ENCODE measurements around the gene CHD2.

Gene CHD2

DNA sequence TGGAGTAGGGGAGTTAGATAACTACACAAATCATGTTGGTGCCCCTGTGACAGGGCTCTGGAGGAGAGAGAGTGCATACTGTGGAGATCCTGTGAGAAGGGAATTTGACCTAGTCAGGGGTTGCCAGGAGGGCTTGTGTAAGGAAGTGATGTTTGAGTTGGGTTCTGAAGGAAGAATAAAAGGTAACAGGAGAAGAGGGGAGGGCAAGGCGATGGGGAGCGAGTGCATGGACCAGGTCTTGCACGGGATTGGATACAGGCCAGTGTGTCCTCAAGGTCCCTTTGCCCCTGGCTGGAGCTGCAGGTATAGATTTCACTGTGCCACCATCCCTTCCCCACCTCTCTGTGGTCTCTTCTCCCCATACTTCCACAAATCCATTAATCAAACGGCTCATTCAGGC, 105.0 kb downstream of the CHD2 start:
- WGBS, 2 experiments = 88 to 89% methylated on average over 4 of the region's 4 CpGs
- Histone ChIP-seq H3K27ac (ENCODE audit: insufficient read depth, low read depth, low read length, poor library complexity, severe bottlenecking) (no peak overlapping the region), H3K4me1 (ENCODE audit: control insufficient read depth, insufficient read depth, low read length) (no peaks in the 10 kb centered on the region), H3K36me3 (ENCODE audit: control insufficient read depth, insufficient read depth, low read length) (peaks cover 71% of the 10 kb centered on the region), H3K9me3 (ENCODE audit: control insufficient read depth, low read length) (no peaks in the 10 kb centered on the region), H3K27me3 (ENCODE audit: control insufficient read depth, insufficient read depth, low read length, poor library complexity, severe bottlenecking) (no peaks in the 10 kb centered on the region), H3K4me3 (ENCODE audit: insufficient read depth, low read depth, low read length) (no peak overlapping the region)

DNA sequence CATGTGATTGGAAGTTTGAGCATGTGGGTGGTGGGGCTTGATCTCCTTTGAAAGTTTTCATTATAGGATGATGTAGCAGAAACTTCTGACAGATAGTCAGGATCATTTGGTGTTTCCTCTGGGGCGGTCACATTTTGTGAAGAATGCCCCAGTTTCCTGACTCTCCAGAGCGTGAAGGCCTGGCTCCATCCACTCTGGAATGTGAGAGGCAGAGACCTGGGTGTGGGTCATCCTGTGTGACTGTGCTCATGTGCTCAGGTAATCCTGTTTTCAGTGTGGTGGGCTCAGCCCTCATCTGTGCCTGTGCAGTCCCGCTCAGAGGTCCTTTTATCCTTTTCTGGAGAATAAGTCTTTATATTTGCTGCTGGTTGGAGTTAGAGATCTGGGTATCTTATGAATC, 107.9 kb downstream of the CHD2 start:
- Histone ChIP-seq H3K36me3 (ENCODE audit: control insufficient read depth, insufficient read depth, low read length) (peaks cover 70% of the 10 kb centered on the region), H3K27me3 (ENCODE audit: control insufficient read depth, insufficient read depth, low read length, poor library complexity, severe bottlenecking) (no peaks in the 10 kb centered on the region), H3K4me1 (ENCODE audit: control insufficient read depth, insufficient read depth, low read length) (no peaks in the 10 kb centered on the region), H3K9me3 (ENCODE audit: control insufficient read depth, low read length) (no peaks in the 10 kb centered on the region), H3K27ac (ENCODE audit: insufficient read depth, low read depth, low read length, poor library complexity, severe bottlenecking) (no peak overlapping the region), H3K4me3 (ENCODE audit: insufficient read depth, low read depth, low read length) (no peak overlapping the region)
- 93 to 97% methylated on average over 3 of the region's 3 CpGs for WGBS, 2 experiments

DNA sequence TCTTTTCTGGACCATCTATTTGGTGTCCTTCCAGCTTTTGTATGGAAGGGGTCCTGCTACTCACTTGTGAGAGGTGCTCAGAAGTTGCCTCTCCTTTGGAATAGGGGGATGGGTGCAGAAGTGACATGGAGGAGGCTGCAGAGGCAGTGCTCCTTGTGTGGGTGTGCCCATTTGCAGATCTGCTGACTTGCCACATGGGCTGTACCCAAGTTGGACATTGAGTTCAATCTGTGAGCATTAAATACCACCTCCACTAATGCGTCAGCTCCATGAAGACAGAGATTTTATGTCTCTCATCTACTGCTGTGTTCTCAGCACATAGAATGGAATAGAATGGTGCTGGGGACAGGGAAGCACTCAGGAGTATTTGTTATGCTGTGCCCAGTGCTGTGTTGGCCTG, 112.7 kb downstream of the CHD2 start:
- WGBS, 2 experiments = 88 to 100% methylated on average over 1 of the region's 1 CpG
- no peaks in the 10 kb centered on the region for H3K4me1 ChIP-seq (ENCODE audit: control insufficient read depth, insufficient read depth, low read length)
- H3K9me3 ChIP-seq (ENCODE audit: control insufficient read depth, low read length) = no peaks in the 10 kb centered on the region
- peaks cover 81% of the 10 kb centered on the region for H3K36me3 ChIP-seq (ENCODE audit: control insufficient read depth, insufficient read depth, low read length)
- no peak overlapping the region for H3K4me3 ChIP-seq (ENCODE audit: insufficient read depth, low read depth, low read length)
- H3K27ac ChIP-seq (ENCODE audit: insufficient read depth, low read depth, low read length, poor library complexity, severe bottlenecking) = no peak overlapping the region
- no peaks in the 10 kb centered on the region for H3K27me3 ChIP-seq (ENCODE audit: control insufficient read depth, insufficient read depth, low read length, poor library complexity, severe bottlenecking)

GRCh38 chr15:93017526-93017925, 117.4 kb downstream of the CHD2 start:
- WGBS, 2 experiments = 95 to 98% methylated on average over 5 of the region's 6 CpGs
- H3K9me3 ChIP-seq (ENCODE audit: control insufficient read depth, low read length) = no peaks in the 10 kb centered on the region
- H3K27me3 ChIP-seq (ENCODE audit: control insufficient read depth, insufficient read depth, low read length, poor library complexity, severe bottlenecking) = no peaks in the 10 kb centered on the region
- no peak overlapping the region for H3K4me3 ChIP-seq (ENCODE audit: insufficient read depth, low read depth, low read length)
- H3K36me3 ChIP-seq (ENCODE audit: control insufficient read depth, insufficient read depth, low read length) = peaks cover 81% of the 10 kb centered on the region
- H3K4me1 ChIP-seq (ENCODE audit: control insufficient read depth, insufficient read depth, low read length) = no peaks in the 10 kb centered on the region
- no peak overlapping the region for H3K27ac ChIP-seq (ENCODE audit: insufficient read depth, low read depth, low read length, poor library complexity, severe bottlenecking)

GRCh38 chr15:93018574-93018973, 118.5 kb downstream of the CHD2 start:
- H3K4me3 ChIP-seq (ENCODE audit: insufficient read depth, low read depth, low read length) = no peak overlapping the region
- H3K36me3 ChIP-seq (ENCODE audit: control insufficient read depth, insufficient read depth, low read length) = peaks cover 76% of the 10 kb centered on the region

DNA sequence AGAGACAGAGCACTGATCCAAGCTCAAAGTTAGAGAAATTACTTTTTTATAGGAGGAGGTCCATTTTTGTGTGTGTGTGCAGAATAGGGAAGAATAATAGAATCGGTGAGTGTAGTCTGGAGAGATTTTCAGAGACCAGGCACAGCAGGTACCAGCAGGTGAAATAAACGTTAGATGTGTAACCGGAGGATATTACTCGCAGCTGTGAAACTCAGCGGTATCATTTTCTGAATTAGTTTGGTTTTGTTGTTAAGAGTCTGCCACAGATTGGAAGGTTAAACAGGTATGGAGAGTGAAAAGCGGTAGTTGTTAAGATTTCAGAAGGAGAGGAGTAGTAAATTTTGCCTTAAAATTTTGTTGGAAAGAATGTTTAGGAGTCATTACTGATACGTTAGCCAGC, 119.0 kb downstream of the CHD2 start:
- Histone ChIP-seq H3K9me3 (ENCODE audit: control insufficient read depth, low read length) (no peaks in the 10 kb centered on the region), H3K4me1 (ENCODE audit: control insufficient read depth, insufficient read depth, low read length) (no peaks in the 10 kb centered on the region), H3K4me3 (ENCODE audit: insufficient read depth, low read depth, low read length) (no peak overlapping the region), H3K36me3 (ENCODE audit: control insufficient read depth, insufficient read depth, low read length) (peaks cover 75% of the 10 kb centered on the region), H3K27me3 (ENCODE audit: control insufficient read depth, insufficient read depth, low read length, poor library complexity, severe bottlenecking) (no peaks in the 10 kb centered on the region), H3K27ac (ENCODE audit: insufficient read depth, low read depth, low read length, poor library complexity, severe bottlenecking) (no peak overlapping the region)
- WGBS, 2 experiments = 97 to 98% methylated on average over 7 of the region's 7 CpGs

More at GRCh38 chr15:93018574-93018973, 118.5 kb downstream of the CHD2 start:
- no peaks in the 10 kb centered on the region for H3K9me3 ChIP-seq (ENCODE audit: control insufficient read depth, low read length)
- WGBS, 2 experiments = 88 to 89% methylated on average over 4 of the region's 4 CpGs
- no peaks in the 10 kb centered on the region for H3K27me3 ChIP-seq (ENCODE audit: control insufficient read depth, insufficient read depth, low read length, poor library complexity, severe bottlenecking)
- H3K27ac ChIP-seq (ENCODE audit: insufficient read depth, low read depth, low read length, poor library complexity, severe bottlenecking) = no peak overlapping the region
- H3K4me1 ChIP-seq (ENCODE audit: control insufficient read depth, insufficient read depth, low read length) = no peaks in the 10 kb centered on the region

GRCh38 chr15:93019971-93020370, 119.8 kb downstream of the CHD2 start:
- WGBS, 2 experiments = 96 to 98% methylated on average over 10 of the region's 10 CpGs
- peaks cover 75% of the 10 kb centered on the region for H3K36me3 ChIP-seq (ENCODE audit: control insufficient read depth, insufficient read depth, low read length)

GRCh38 chr15:93020976-93021772, 121.0 kb downstream of the CHD2 start:
- H3K27ac ChIP-seq (ENCODE audit: insufficient read depth, low read depth, low read length, poor library complexity, severe bottlenecking) = no peak overlapping the region
- no peaks in the 10 kb centered on the region for H3K9me3 ChIP-seq (ENCODE audit: control insufficient read depth, low read length)
- H3K36me3 ChIP-seq (ENCODE audit: control insufficient read depth, insufficient read depth, low read length) = peaks cover 67% of the 10 kb centered on the region
- H3K27me3 ChIP-seq (ENCODE audit: control insufficient read depth, insufficient read depth, low read length, poor library complexity, severe bottlenecking) = no peaks in the 10 kb centered on the region
- WGBS, 2 experiments = 96 to 97% methylated on average over 3 of the region's 3 CpGs
- H3K4me1 ChIP-seq (ENCODE audit: control insufficient read depth, insufficient read depth, low read length) = no peaks in the 10 kb centered on the region
- no peak overlapping the region for H3K4me3 ChIP-seq (ENCODE audit: insufficient read depth, low read depth, low read length)

More at GRCh38 chr15:93019971-93020370, 119.8 kb downstream of the CHD2 start:
- Histone ChIP-seq H3K9me3 (ENCODE audit: control insufficient read depth, low read length) (no peaks in the 10 kb centered on the region), H3K4me1 (ENCODE audit: control insufficient read depth, insufficient read depth, low read length) (no peaks in the 10 kb centered on the region), H3K4me3 (ENCODE audit: insufficient read depth, low read depth, low read length) (no peak overlapping the region), H3K27me3 (ENCODE audit: control insufficient read depth, insufficient read depth, low read length, poor library complexity, severe bottlenecking) (no peaks in the 10 kb centered on the region), H3K27ac (ENCODE audit: insufficient read depth, low read depth, low read length, poor library complexity, severe bottlenecking) (no peak overlapping the region)

- H3K4me1 ChIP-seq (ENCODE audit: control insufficient read depth, insufficient read depth, low read length) = no peaks in the 10 kb centered on the region
- no peak overlapping the region for H3K27ac ChIP-seq (ENCODE audit: insufficient read depth, low read depth, low read length, poor library complexity, severe bottlenecking)
- no peaks in the 10 kb centered on the region for H3K9me3 ChIP-seq (ENCODE audit: control insufficient read depth, low read length)
- 93 to 96% methylated on average over 10 of the region's 10 CpGs for WGBS, 2 experiments
- peaks cover 45% of the 10 kb centered on the region for H3K36me3 ChIP-seq (ENCODE audit: control insufficient read depth, insufficient read depth, low read length)
- H3K4me3 ChIP-seq (ENCODE audit: insufficient read depth, low read depth, low read length) = no peak overlapping the region
- H3K27me3 ChIP-seq (ENCODE audit: control insufficient read depth, insufficient read depth, low read length, poor library complexity, severe bottlenecking) = no peaks in the 10 kb centered on the region
Observed at GRCh38 chr15:93024293-93024692, 124.2 kb downstream of the CHD2 start.

GRCh38 chr15:93024716-93025624, 124.8 kb downstream of the CHD2 start:
- peaks cover 38% of the 10 kb centered on the region for H3K36me3 ChIP-seq (ENCODE audit: control insufficient read depth, insufficient read depth, low read length)
- no peaks in the 10 kb centered on the region for H3K27me3 ChIP-seq (ENCODE audit: control insufficient read depth, insufficient read depth, low read length, poor library complexity, severe bottlenecking)
- no peak overlapping the region for H3K4me3 ChIP-seq (ENCODE audit: insufficient read depth, low read depth, low read length)
- 95 to 97% methylated on average over 8 of the region's 8 CpGs for WGBS, 2 experiments
- H3K4me1 ChIP-seq (ENCODE audit: control insufficient read depth, insufficient read depth, low read length) = no peaks in the 10 kb centered on the region
- no peaks in the 10 kb centered on the region for H3K9me3 ChIP-seq (ENCODE audit: control insufficient read depth, low read length)
- H3K27ac ChIP-seq (ENCODE audit: insufficient read depth, low read depth, low read length, poor library complexity, severe bottlenecking) = no peak overlapping the region

Measured in ectodermal cell (in vitro differentiated cells).